ENCODE results near the gene ARHGDIB. TPM values are rescaled to one million over a fixed set of nuclear protein-coding genes. Genes with fewer than 3 reads are reported as not detected.

ARHGDIB gene
- total and polyA plus RNA-seq, 8 donors = 60.9 to 314 (median 78.4) TPM

DNA sequence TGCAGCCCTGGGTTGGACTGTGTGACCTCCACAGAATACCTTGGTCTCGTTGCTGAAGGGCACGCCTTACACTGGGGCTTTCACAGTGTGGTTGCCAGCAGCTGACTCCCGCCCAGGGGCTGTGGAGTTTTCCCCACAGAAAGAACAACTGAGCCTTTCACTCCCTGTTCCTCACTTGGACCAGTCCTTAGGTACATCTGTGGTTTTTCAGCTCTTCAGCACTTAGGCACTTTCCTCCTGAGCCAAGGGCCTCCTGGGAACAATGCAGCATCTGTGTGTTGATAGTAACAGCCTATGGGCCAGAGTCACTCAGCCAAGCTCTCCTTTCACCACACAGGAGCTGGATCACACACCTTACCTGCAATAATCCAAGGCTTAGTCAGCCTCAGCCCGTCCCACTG, 48.0 kb downstream of the ARHGDIB start:
- no peak overlapping the region for H3K27ac ChIP-seq
- H3K9me3 ChIP-seq = no peaks in the 10 kb centered on the region
- DNase-seq = no peak
- no peak for TF ChIP-seq CTCF (IDR thresholded peaks at IDR 0.05)
- ATAC-seq = peak; percentile 17
- intact Hi-C loops (cut with DNase I) = no loop called here
- no peak overlapping the region for H3K4me3 ChIP-seq
- no peaks in the 10 kb centered on the region for H3K4me1 ChIP-seq
- peaks cover 0 to 55% of the 10 kb centered on the region in 2 donors for H3K36me3 ChIP-seq
- H3K27me3 ChIP-seq = no peaks in the 10 kb centered on the region

GRCh38 chr12:14911131-14911530, 50.3 kb downstream of the ARHGDIB start:
- intact Hi-C loops (cut with DNase I) = no loop called here
- TF ChIP-seq CTCF (IDR thresholded peaks at IDR 0.05) = no peak
- no peaks in the 10 kb centered on the region for H3K4me1 ChIP-seq
- no peaks in the 10 kb centered on the region for H3K27me3 ChIP-seq
- no peak for DNase-seq
- no peaks in the 10 kb centered on the region for H3K9me3 ChIP-seq
- ATAC-seq = no peak
- no peak overlapping the region for H3K4me3 ChIP-seq
- peaks cover 0 to 32% of the 10 kb centered on the region in 2 donors for H3K36me3 ChIP-seq
- no peak overlapping the region for H3K27ac ChIP-seq

DNA sequence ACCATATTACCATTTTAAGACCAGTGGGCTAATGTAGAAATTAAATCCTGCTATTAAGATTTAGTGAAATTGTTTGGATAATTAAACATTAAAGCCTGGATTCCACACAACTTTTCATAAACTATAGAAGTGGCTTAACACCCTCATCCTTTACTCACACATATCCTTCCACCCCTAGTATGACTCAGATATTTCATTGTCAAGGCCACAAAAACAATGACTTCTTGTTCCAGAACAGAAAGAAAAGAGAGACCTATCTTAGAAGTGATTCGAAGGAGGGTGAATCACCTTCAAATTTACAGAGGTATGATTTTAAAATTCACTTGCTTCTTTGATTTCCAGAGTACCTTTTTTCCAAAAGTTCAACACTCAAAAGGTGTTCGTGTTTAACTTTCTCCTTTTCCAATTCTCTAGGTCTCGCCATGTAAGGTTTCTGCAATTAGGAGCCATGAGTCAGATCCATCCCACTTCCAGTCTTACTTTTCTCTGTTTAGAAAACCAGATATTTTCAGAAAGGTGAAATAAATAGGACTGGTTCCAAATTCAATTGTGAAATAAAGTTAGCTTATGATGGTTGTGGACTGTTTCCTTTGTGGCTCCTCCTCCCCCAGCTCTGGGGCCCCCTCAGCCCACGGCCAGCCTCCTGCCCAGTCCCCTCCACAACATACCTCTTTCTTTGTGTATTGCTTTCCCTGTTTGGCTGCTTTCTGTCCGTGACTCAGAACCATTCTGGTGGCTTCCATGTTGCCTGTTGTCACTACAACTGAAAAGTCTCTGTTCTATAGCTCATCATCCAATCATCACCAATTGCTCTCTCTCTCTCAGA, 51.1 kb downstream of the ARHGDIB start:
- Histone ChIP-seq H3K4me1 (peaks cover 0 to 4% of the 10 kb centered on the region in 2 donors), H3K9me3 (no peaks in the 10 kb centered on the region), H3K27ac (no peak overlapping the region), H3K36me3 (peaks cover 0 to 25% of the 10 kb centered on the region in 2 donors), H3K27me3 (no peaks in the 10 kb centered on the region), H3K4me3 (no peak overlapping the region)
- ATAC-seq (no peak), DNase-seq (no peak)
- intact Hi-C loops (cut with DNase I) = no loop called here
- no peak for TF ChIP-seq CTCF (IDR thresholded peaks at IDR 0.05)

GRCh38 chr12:14907953-14908352, 53.4 kb downstream of the ARHGDIB start:
- Histone ChIP-seq H3K36me3 (peaks cover 0 to 2% of the 10 kb centered on the region in 2 donors), H3K4me3 (no peak overlapping the region), H3K27me3 (no peaks in the 10 kb centered on the region), H3K27ac (no peak overlapping the region), H3K4me1 (peaks cover 4 to 6% of the 10 kb centered on the region in 2 donors), H3K9me3 (no peaks in the 10 kb centered on the region)
- ATAC-seq = no peak
- intact Hi-C loops (cut with DNase I) = no loop called here
- no peak for DNase-seq
- no peak for TF ChIP-seq CTCF (IDR thresholded peaks at IDR 0.05)

- TF ChIP-seq CTCF (IDR thresholded peaks at IDR 0.05) = no peak
- H3K27ac ChIP-seq = peak overlapping the region; percentile 54 to 64
- H3K36me3 ChIP-seq = no peaks in the 10 kb centered on the region
- H3K4me3 ChIP-seq = no peak overlapping the region
- no peaks in the 10 kb centered on the region for H3K9me3 ChIP-seq
- intact Hi-C loops (cut with DNase I) = no loop called here
- ATAC-seq (peak; percentile 55), DNase-seq (no peak)
- H3K4me1 ChIP-seq = peaks cover 4 to 6% of the 10 kb centered on the region in 2 donors
- no peaks in the 10 kb centered on the region for H3K27me3 ChIP-seq
Measured at GRCh38 chr12:14906114-14906513, 55.3 kb downstream of the ARHGDIB start.

Measured in left lung (tissue), 10 donors.